Psoas muscle (tissue), 8 donors: ENCODE data around the gene UBE2D2. TPM values are rescaled to one million over a fixed set of nuclear protein-coding genes. Genes with fewer than 3 reads are reported as not detected.
"Not testable (repeated sequence)": the region's sequence is repeated elsewhere in the genome, so short reads cannot be mapped to it uniquely, and the experiment has no call there.

Source experiments
- ATAC-seq, 4 donors: fragments of 200-7000 bp; cut with Tn5 transposase; one replicate each; pipeline ENCODE4 v1.9.1; 2020; ENCODE audit warnings: moderate library complexity in 3 of 4, mild to moderate bottlenecking in 2 of 4
- DNase-seq, 2 donors: peaks; one replicate each; pipeline ENCODE4 v3.0.0-alpha.2; 2020
- H3K27ac ChIP-seq: fragments of 200-600 bp; one replicate; pipeline ENCODE4 v1.8.0; 2022
- H3K27me3 ChIP-seq, 3 donors: fragments of 200-600 bp in 1 of 3; one replicate each; pipeline versions ENCODE4 v1.6.1 to v1.8.0; 2013 to 2022; ENCODE audit warnings: low read length in 2 of 3, mild to moderate bottlenecking in 2 of 3, moderate library complexity in 1 of 3; ENCODE audit not compliant: insufficient read depth in 3 of 3
- H3K36me3 ChIP-seq, 2 donors: fragments of 200-600 bp in 1 of 2; one replicate each; pipeline versions ENCODE4 v1.6.1 to v1.8.0; 2013 to 2022; ENCODE audit warnings: low read depth in 1 of 2, mild to moderate bottlenecking in 1 of 2, moderate library complexity in 1 of 2; ENCODE audit not compliant: insufficient read depth in 1 of 2
- H3K4me1 ChIP-seq: fragments of 200-600 bp; one replicate; pipeline ENCODE4 v1.8.0; 2022
- H3K4me3 ChIP-seq: fragments of 200-600 bp; one replicate; pipeline ENCODE4 v1.8.0; 2022; ENCODE audit warnings: mild to moderate bottlenecking
- H3K9me3 ChIP-seq: fragments of 200-600 bp; one replicate; pipeline ENCODE4 v1.8.0; 2022
- CTCF ChIP-seq: fragments of 200-600 bp; IDR thresholded peaks from one replicate; pipeline ENCODE4 v1.8.0; 2022; ENCODE audit warnings: antibody characterized with exemption
- WGBS, 3 donors: extraction: QIAGEN DNeasy Blood & Tissue Kit; methylation state at CpG; one replicate each; pipeline versions ENCODE4 v1.1.6 to v1.1.7; 2013; 5-methylcytosine and 5-hydroxymethylcytosine counted together
- intact Hi-C, 2 donors: fragments of 100-400 bp; cut with DNase I; formaldehyde crosslinking; loops; one replicate each; pipeline versions ENCODE4 v1.11.0 to v1.14.2; 2022
- polyA plus RNA-seq, 3 donors: library from polyadenylated mRNA; stranded (reverse); fragments of 200-250 nt; gene quantifications; one replicate each; pipeline ENCODE4 v1.2.3, GENCODE V29; 2013
- total RNA-seq, 4 donors: library from RNA; stranded (reverse); fragmentation: NEBNext Ultra II Directional in 2 of 4; extraction: Animal tissue kit (Norgen Biotek cat#: 25700) in 2 of 4; gene quantifications; one replicate each; pipeline versions ENCODE4 v1.2.1 to v1.2.4, GENCODE V29; 2021 to 2023
- donor health status: healthy with polysubstance abuse.
- donor health status: DM: no; HTN: no; CAD: no; lungs with moderate emphysema.
- donor health status: Bipolar disorder and iron deficiency.
- donor health status: healthy.
- donor health status: DM: yes; HTN: yes; CAD: no.
- donor health status: DM: no; HTN: no; CAD: no.
- donor health status: DM: no; HTN: no; CAD: no.
- donor health status: DM: yes; HTN: yes; CAD: no.

Gene UBE2D2
- total and polyA plus RNA-seq, 7 donors: 107 to 243 (median 163) TPM

- DNase-seq (no peak), ATAC-seq (peak in 3 of 4 donors; percentile 22 to 50 (median 49))
- Histone ChIP-seq H3K27ac (peak overlapping the region; percentile 17), H3K9me3 (no peaks in the 10 kb centered on the region), H3K4me3 (no peak overlapping the region), H3K36me3 (peaks cover 0 to 30% of the 10 kb centered on the region in 2 donors), H3K4me1 (no peaks in the 10 kb centered on the region), H3K27me3 (no peaks in the 10 kb centered on the region)
- 85 to 92% (median 88%) methylated on average over 5 of the region's 5 CpGs for WGBS, 3 donors
- intact Hi-C loops: no loop called here
- no peak for TF ChIP-seq CTCF
Observed at GRCh38 chr5:139611703-139612584, 50.8 kb downstream of the UBE2D2 start.

DNA sequence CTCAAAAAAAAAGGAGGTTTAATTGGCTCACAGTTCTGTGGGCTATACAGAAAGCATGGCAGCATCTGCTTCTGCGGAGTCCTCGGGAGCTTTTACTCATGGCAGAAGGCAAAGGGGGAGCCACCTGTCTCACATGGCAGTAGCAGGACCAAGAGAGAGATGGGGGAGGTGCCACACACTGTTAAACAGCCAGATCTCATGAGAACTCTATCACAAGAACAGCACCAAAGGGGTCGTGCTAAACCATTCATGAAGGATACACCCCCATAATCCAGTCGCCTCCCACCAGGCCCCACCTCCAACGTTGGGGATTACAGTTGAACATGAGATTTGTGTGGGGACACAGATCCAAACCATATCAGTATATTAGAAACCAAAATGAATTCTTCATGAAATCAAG, 58.7 kb downstream of the UBE2D2 start:
- no peaks in the 10 kb centered on the region for H3K4me1 ChIP-seq
- ATAC-seq (no peak), DNase-seq (no peak)
- peaks cover 3 to 95% of the 10 kb centered on the region in 2 donors for H3K36me3 ChIP-seq
- intact Hi-C loops: no loop called here
- no peak overlapping the region for H3K4me3 ChIP-seq
- no peak overlapping the region for H3K27ac ChIP-seq
- no peak for TF ChIP-seq CTCF
- WGBS, 3 donors: 71 to 72% (median 72%) methylated on average over 5 of the region's 5 CpGs
- H3K27me3 ChIP-seq: no peaks in the 10 kb centered on the region
- H3K9me3 ChIP-seq: no peaks in the 10 kb centered on the region

- 85 to 94% (median 88%) methylated on average over 5 of the region's 5 CpGs for WGBS, 3 donors
- H3K36me3 ChIP-seq: peaks cover 11 to 93% of the 10 kb centered on the region in 2 donors
- intact Hi-C loops, H3K27me3 ChIP-seq, H3K4me1 ChIP-seq, ATAC-seq, H3K27ac ChIP-seq, H3K4me3 ChIP-seq, H3K9me3 ChIP-seq, DNase-seq: not testable (repeated sequence)
Observed at GRCh38 chr5:139625398-139625797, 64.3 kb downstream of the UBE2D2 start.

DNA sequence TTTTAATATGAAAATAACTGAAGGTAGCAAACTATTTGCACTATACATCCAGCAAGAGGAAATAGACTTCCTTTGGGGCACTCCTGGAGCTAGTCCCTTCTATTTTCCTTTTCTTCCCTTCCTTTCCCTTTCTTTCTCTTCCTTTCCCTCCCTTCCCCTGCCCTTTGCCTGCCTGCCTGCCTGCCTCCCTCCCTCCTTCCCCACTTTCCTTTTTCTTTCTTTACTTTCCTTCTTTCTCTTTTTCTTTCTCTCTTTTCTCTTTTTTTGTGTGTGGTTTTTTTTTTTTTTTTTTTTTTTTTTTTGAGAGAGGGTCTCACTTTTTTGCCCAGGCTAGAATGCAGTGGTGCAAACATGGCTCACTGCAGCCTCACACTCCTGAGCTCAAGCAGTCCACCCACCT, 69.7 kb downstream of the UBE2D2 start:
- no peak overlapping the region for H3K27ac ChIP-seq
- H3K36me3 ChIP-seq: peaks cover 8 to 50% of the 10 kb centered on the region in 2 donors
- H3K4me1 ChIP-seq: peaks cover 8% of the 10 kb centered on the region
- ATAC-seq (no peak), DNase-seq (no peak)
- H3K9me3 ChIP-seq: no peaks in the 10 kb centered on the region
- TF ChIP-seq CTCF: no peak
- H3K27me3 ChIP-seq: no peaks in the 10 kb centered on the region
- intact Hi-C loops: loop anchor here in 1 of 2 donors (10.0 kb wide), 2 partner anchors 214 to 334 kb away; no protein-coding TSS in a partner anchor
- no peak overlapping the region for H3K4me3 ChIP-seq

DNA sequence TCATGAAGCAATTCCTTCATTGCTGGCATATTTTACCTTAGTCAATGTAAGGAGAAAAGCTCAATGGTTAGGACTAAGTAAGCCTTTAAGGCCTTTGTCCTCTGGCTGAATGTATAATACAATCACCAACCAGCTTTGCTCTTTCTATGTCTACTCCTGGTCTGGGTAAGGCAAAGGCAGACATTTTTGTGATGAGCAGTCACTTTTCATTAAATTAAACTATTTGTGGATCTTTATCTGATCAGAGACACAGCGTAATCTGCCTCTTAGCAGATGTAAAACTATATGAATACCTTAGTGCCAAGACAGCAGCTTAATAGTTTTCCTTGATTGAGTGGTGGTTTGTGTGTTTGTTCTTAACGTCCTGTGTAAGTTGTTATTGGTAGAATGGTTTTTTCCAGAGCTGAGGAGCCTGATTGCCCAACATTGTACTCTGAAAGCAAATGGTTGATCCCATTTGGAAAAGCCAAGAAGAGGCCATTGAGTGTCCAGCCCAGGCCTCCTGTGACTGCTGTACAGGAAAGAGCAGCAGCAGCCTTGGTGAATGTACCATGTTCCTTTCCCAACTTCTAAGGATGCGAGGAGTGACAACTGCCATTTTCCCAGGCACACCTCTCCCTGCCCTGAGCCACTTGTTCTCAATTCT, 70.5 kb downstream of the UBE2D2 start:
- Histone ChIP-seq H3K4me3 (no peak overlapping the region), H3K4me1 (peaks cover 15% of the 10 kb centered on the region), H3K27me3 (no peaks in the 10 kb centered on the region), H3K36me3 (peaks cover 5 to 42% of the 10 kb centered on the region in 2 donors), H3K27ac (no peak overlapping the region), H3K9me3 (no peaks in the 10 kb centered on the region)
- ATAC-seq: no peak
- DNase-seq: no peak
- TF ChIP-seq CTCF: no peak
- WGBS, 3 donors: 74 to 93% (median 77%) methylated on average over 3 of the region's 3 CpGs
- intact Hi-C loops: loop anchor here (2.0 to 10.0 kb wide), 3 partner anchors 133 to 333 kb away; no protein-coding TSS in a partner anchor
